Measurements from ENCODE around the gene ANXA6.

The ANXA6 gene

GRCh38 chr5:151153766-151154272 is 3.8 kb downstream of the ANXA6 start:
- DNase-seq (ENCODE audit: low read depth): peak; percentile 47

- no peak for DNase-seq (ENCODE audit: low read depth)
Observed at GRCh38 chr5:151153300-151153699, 4.3 kb downstream of the ANXA6 start.

- no peak for DNase-seq (ENCODE audit: low read depth)
Observed at GRCh38 chr5:151151793-151152192, 5.8 kb downstream of the ANXA6 start.

GRCh38 chr5:151151263-151151660 is 6.3 kb downstream of the ANXA6 start:
- DNase-seq (ENCODE audit: low read depth): no peak

GRCh38 chr5:151150471-151151262 is 6.9 kb downstream of the ANXA6 start:
- peak; percentile 47 for DNase-seq (ENCODE audit: low read depth)

- DNase-seq (ENCODE audit: low read depth): no peak
Observed at GRCh38 chr5:151148583-151148982, 9.0 kb downstream of the ANXA6 start.

GRCh38 chr5:151147033-151147432 is 10.5 kb downstream of the ANXA6 start:
- no peak for DNase-seq (ENCODE audit: low read depth)

GRCh38 chr5:151146061-151146460 is 11.5 kb downstream of the ANXA6 start:
- no peak for DNase-seq (ENCODE audit: low read depth)

GRCh38 chr5:151144922-151145321 is 12.7 kb downstream of the ANXA6 start:
- no peak for DNase-seq (ENCODE audit: low read depth)

GRCh38 chr5:151144275-151144674 is 13.3 kb downstream of the ANXA6 start:
- DNase-seq (ENCODE audit: low read depth): no peak

GRCh38 chr5:151143645-151144044 is 13.9 kb downstream of the ANXA6 start:
- DNase-seq (ENCODE audit: low read depth): no peak

GRCh38 chr5:151142933-151143332 is 14.6 kb downstream of the ANXA6 start:
- no peak for DNase-seq (ENCODE audit: low read depth)

GRCh38 chr5:151141535-151141934 is 16.0 kb downstream of the ANXA6 start:
- peak; percentile 50 for DNase-seq (ENCODE audit: low read depth)

- no peak for DNase-seq (ENCODE audit: low read depth)
Observed at GRCh38 chr5:151140686-151141459, 16.7 kb downstream of the ANXA6 start.

GRCh38 chr5:151139646-151140045 is 17.9 kb downstream of the ANXA6 start:
- DNase-seq (ENCODE audit: low read depth): no peak

- DNase-seq (ENCODE audit: low read depth): no peak
Observed at GRCh38 chr5:151139015-151139414, 18.6 kb downstream of the ANXA6 start.

GRCh38 chr5:151138114-151138513 is 19.5 kb downstream of the ANXA6 start:
- no peak for DNase-seq (ENCODE audit: low read depth)

GRCh38 chr5:151137067-151137825 is 20.3 kb downstream of the ANXA6 start:
- no peak for DNase-seq (ENCODE audit: low read depth)

- no peak for DNase-seq (ENCODE audit: low read depth)
Observed at GRCh38 chr5:151134228-151134627, 23.4 kb downstream of the ANXA6 start.

GRCh38 chr5:151132963-151133362 is 24.6 kb downstream of the ANXA6 start:
- no peak for DNase-seq (ENCODE audit: low read depth)

- no peak for DNase-seq (ENCODE audit: low read depth)
Observed at GRCh38 chr5:151130922-151131891, 26.4 kb downstream of the ANXA6 start.

All from stimulated activated CD4-positive, alpha-beta T cell treated with anti-CD3 and anti-CD28 coated beads, Interleukin-2, amount 100 ng/mL, for 4 hours (primary cell).